Stimulated activated naive CD8-positive, alpha-beta T cell treated with anti-CD3 and anti-CD28 coated beads, Interleukin-15, amount 100 ng/mL, for 72 hours (primary cell): Measurements from ENCODE around the gene BRI3.
A peak's percentile ranks its signal among the peaks of the same experiment; 100 is the strongest.

ENCODE experiments used
- ATAC-seq: fragments of 150-1000 bp; cut with Tn5 transposase; 2 replicates; pipeline ENCODE4 v1.10.0; 2021; ENCODE audit warnings: mild to moderate bottlenecking, moderate library complexity
- DNase-seq, 2 donors: peaks; one replicate each; pipeline ENCODE4 v3.0.0; 2021 to 2022
- H3K27ac Mint-ChIP-seq, 2 donors: one replicate each; pipeline ENCODE4 v1.8.0; 2022; ENCODE audit warnings: mild to moderate bottlenecking in 2 of 2, mixed read lengths in 2 of 2, moderate library complexity in 2 of 2
- H3K27me3 Mint-ChIP-seq: one replicate; pipeline ENCODE4 v1.8.0; 2022; ENCODE audit warnings: mixed read lengths
- H3K4me1 Mint-ChIP-seq: one replicate; pipeline ENCODE4 v1.8.0; 2022; ENCODE audit warnings: mild to moderate bottlenecking, mixed read lengths
- H3K4me3 Mint-ChIP-seq, 2 donors: one replicate each; pipeline ENCODE4 v1.8.0; 2022; ENCODE audit warnings: mild to moderate bottlenecking in 2 of 2, mixed read lengths in 2 of 2, moderate library complexity in 1 of 2
- H3K9me3 Mint-ChIP-seq, 2 donors: one replicate each; pipeline ENCODE4 v1.8.0; 2022; ENCODE audit warnings: mixed read lengths in 2 of 2

The BRI3 gene

DNA sequence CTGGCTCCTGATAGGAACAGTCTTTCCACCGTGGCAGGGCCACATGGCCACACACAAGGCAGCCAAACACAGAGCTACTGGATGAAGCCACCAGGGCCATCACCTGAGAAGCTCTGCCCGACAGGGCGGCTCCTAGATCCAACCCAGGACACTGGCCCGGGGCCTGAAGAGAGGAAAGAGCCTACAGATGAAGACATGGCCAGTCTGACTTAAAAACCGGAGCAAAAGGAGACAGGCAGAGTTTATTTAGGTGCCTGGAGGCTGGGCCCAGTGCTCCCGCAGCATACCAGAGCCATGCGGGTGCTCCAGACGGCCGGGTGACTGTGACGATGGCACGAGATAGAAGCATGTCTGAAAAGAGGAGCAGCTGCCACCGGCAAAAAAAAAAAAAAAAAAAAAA lies 33.3 kb upstream of the BRI3 start:
- peak overlapping the region; percentile 94 to 96 for H3K27ac Mint-ChIP-seq
- ATAC-seq, result no peak
- H3K4me1 Mint-ChIP-seq, result peaks cover 48% of the 10 kb centered on the region

DNA sequence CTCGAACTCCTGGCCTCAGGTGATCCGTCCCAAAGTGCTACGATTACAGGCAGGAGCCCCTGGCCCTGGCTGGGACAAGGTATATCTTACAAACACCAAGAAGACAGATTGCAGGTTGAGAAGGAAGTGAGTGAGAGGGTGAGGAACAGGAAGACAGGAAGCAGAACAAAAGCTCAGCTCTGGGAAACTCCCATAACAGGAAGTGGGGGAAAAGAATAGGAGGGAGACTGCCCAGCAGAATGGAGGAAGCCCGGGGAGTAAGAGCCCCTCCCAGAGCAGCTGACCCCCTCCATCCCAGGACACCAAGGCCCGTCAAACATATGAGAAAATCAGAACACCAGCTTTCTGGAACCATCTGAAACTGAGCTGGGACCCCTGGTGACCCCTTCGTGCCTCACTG lies 32.4 kb upstream of the BRI3 start:
- H3K27me3 Mint-ChIP-seq, result no peaks in the 10 kb centered on the region
- DNase-seq, result no peak
- H3K27ac Mint-ChIP-seq, result peak overlapping the region; percentile 97 to 98
- H3K4me1 Mint-ChIP-seq, result peaks cover 55% of the 10 kb centered on the region
- peak overlapping the region; percentile 74 to 81 for H3K4me3 Mint-ChIP-seq
- no peak for ATAC-seq
- H3K9me3 Mint-ChIP-seq, result no peaks in the 10 kb centered on the region

More for the DNA sequence above, 33.3 kb upstream of the BRI3 start:
- peak overlapping the region; percentile 10 to 70 for H3K4me3 Mint-ChIP-seq
- no peaks in the 10 kb centered on the region for H3K9me3 Mint-ChIP-seq
- no peaks in the 10 kb centered on the region for H3K27me3 Mint-ChIP-seq
- no peak for DNase-seq

DNA sequence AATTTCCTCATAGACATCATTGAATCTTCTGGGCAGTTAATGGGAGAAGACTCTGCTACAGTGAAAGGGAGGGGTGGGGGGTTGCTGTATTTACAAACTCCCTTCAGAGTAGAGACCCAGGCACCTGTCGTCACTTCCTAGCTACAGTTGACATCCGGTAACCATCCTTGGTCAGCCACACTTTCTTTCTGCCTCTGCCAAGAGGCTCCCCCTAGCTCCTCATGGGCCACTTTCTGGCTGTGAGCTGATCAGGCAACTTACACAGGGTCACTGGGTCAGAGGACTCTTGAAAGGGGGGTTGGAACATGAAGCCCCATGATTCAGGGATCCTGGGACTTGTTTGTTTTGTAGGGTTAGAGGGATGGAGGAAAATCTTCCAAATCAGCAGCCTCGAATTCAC lies 30.7 kb upstream of the BRI3 start:
- Mint-ChIP-seq H3K4me1 (peaks cover 64% of the 10 kb centered on the region), H3K4me3 (peak overlapping the region; percentile 99 to 100)

DNA sequence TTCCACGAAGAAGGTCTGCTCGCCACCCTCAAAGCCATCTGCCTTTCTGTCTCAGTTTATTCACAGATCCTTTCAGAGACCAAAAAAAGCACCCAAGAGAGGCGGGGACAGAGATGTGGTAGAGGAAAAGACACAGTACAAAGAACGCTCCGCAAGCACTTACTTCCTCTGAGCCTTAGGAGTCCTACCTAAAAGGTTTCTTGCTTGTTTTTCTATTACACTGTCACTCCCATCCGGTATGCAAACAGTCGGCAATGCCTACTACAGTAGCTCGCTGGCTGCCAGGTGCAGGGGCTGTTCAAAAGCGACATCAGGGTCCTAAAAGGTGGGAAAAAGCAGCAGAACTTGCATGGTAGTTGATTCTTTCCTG lies 30.3 kb upstream of the BRI3 start:
- Mint-ChIP-seq H3K27me3 (no peaks in the 10 kb centered on the region), H3K4me1 (peaks cover 68% of the 10 kb centered on the region), H3K4me3 (peak overlapping the region; percentile 99 to 100), H3K27ac (peak overlapping the region; percentile 89 to 98), H3K9me3 (no peaks in the 10 kb centered on the region)
- peak; percentile 56 for ATAC-seq
- DNase-seq, result peak in 1 of 2 donors; percentile 39

More for the DNA sequence above, 30.7 kb upstream of the BRI3 start:
- peak; percentile 38 to 60 for DNase-seq
- Mint-ChIP-seq H3K27ac (peak overlapping the region; percentile 89 to 98), H3K9me3 (no peaks in the 10 kb centered on the region), H3K27me3 (no peaks in the 10 kb centered on the region)
- peak; percentile 58 for ATAC-seq

DNA sequence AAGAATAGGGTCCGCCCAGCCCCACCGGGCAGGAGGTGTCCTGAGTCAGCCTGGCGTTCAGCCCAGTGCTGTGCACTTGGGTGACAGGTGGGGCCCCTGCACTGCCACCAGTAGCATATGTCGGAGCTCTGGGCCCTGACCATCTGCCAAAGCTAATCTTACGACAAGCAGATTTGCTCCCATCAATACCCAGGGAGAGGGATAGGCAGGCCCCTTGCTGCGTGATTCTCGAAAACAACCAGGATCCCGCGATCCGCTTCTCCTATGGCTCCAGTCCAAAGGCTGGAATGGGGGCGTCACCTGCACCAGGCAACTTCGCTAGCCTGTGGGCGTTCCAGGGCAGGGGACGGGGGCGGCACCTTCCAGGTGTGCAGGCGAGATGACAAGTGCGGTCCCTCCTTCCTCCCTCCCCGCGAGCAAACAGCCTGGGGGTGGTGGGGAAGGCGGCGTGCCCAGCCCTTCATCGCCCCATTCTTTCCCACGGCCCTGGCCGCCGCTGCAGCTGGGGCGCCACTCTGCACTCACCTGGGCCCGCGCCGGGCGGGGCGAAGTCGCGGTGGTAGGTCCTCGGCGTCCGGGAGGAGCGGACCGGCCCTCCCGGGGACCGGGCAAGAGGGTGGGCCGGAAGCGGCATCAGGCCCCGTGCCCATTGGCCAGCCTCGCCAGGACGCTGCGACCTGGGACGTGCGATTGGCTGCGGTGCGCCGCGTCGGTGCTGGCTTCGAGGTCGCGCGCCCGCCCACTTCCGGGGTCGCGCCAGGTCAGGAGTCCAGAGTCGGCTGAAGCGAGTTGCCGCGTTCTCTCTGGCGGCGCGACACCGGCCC lies 29.7 kb upstream of the BRI3 start, which contains the start of gene TECPR1:
TECPR1 (minus strand) TSS at position 632 of the 824 bp plus-strand sequence. CDS start 6,086 bp downstream, outside the sequence.
- peak; percentile 93 for ATAC-seq
- no peaks in the 10 kb centered on the region for H3K27me3 Mint-ChIP-seq
- H3K27ac Mint-ChIP-seq, result peak within 1 kb of the TSS; percentile 89 to 98
- peaks cover 71% of the 10 kb centered on the region for H3K4me1 Mint-ChIP-seq
- H3K4me3 Mint-ChIP-seq, result peak within 1 kb of the TSS; percentile 99 to 100
- peak; percentile 87 to 90 for DNase-seq
- H3K9me3 Mint-ChIP-seq, result no peaks in the 10 kb centered on the region

DNA sequence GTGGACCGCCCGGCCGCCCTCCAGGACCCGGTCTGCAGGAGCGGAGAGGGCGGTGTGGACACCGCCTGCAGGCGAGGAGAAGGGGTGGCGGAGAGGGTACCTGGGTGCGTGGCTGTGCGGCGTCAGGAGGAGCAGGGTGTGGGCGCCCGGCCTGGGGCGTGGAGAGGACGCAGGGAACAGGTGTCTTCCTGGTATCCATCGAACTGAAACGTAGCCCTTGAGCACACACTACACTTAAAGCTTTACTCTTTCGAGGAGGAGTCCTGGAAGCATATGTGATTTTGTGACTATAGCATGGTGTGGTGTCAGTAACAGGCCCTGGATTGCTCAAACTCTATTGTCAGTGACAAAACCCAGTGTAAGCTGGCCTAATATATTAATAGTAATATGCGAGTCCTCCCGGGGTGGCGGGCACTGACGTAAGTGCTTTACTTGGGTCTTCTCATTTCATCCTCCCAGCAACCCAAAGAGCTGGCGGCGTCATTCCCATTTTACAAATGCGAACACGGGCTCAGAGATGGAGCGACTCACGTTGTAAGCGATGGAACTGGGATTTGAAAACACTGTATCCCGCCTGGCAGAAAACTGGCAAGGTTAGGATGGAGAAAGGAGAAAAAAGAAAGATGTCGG lies 28.9 kb upstream of the BRI3 start:
- H3K4me3 Mint-ChIP-seq, result peak overlapping the region; percentile 99 to 100
- H3K27ac Mint-ChIP-seq, result peak overlapping the region; percentile 89 to 97
- no peaks in the 10 kb centered on the region for H3K27me3 Mint-ChIP-seq
- peaks cover 68% of the 10 kb centered on the region for H3K4me1 Mint-ChIP-seq
- DNase-seq (no peak), ATAC-seq (peak; percentile 59)
- H3K9me3 Mint-ChIP-seq, result no peaks in the 10 kb centered on the region

DNA sequence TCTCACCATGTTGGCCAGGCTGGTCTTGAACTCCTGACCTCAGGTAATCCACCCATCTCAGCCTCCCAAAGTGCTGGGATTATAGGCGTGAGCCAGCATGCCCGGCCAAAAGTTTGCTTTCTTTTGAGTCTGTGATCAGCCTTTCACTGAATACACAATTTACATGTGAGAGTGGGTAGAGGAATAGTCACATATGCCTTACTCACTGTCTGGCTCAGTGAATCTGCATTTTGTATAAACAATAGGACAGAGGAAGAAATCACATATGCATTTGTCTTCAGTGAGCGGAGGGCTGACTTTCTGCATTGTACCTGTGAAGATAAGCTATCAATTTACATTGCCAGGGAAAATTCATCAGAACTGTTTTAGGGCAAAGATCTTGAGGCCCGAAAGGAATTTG lies 27.0 kb upstream of the BRI3 start:
- DNase-seq (no peak), ATAC-seq (no peak)
- Mint-ChIP-seq H3K27ac (peak overlapping the region; percentile 89 to 90), H3K4me3 (no peak overlapping the region), H3K27me3 (no peaks in the 10 kb centered on the region), H3K4me1 (peaks cover 51% of the 10 kb centered on the region), H3K9me3 (no peaks in the 10 kb centered on the region)

DNA sequence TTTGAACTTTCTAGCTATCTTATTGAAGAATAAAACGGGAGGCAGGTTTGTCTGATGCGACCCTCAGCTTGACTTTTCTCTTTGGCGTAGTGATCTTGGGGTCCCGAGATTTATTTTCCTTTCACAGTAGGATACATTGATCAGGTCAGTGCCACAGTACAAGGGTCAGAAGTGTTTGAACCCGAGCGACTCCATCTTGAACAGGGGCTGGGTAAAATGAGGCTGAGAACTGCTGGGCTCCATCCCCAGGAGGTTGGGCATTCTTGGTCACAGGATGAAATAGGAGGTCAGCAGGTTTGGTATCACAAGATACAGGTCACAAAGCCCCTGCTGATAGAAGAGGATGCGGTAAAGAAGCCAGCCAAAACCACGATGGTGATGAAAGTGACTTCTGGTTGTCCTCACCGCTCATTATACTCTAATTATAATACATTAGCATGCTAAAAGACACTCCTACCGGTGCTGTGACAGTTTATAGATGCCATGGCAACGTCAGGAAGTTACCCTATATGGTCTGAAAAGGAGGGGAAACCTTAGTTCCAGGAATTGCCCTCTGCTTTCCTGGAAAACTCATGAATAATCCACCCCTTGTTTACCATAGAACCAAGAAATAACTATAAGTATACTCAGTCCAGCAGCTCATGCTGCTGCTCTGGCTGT lies 26.4 kb upstream of the BRI3 start:
- peak; percentile 19 for ATAC-seq
- Mint-ChIP-seq H3K27ac (peak overlapping the region; percentile 89 to 90), H3K4me3 (peak overlapping the region in 1 of 2 donors; percentile 35), H3K27me3 (no peaks in the 10 kb centered on the region), H3K4me1 (peaks cover 45% of the 10 kb centered on the region), H3K9me3 (no peaks in the 10 kb centered on the region)
- DNase-seq, result peak; percentile 31 to 55

DNA sequence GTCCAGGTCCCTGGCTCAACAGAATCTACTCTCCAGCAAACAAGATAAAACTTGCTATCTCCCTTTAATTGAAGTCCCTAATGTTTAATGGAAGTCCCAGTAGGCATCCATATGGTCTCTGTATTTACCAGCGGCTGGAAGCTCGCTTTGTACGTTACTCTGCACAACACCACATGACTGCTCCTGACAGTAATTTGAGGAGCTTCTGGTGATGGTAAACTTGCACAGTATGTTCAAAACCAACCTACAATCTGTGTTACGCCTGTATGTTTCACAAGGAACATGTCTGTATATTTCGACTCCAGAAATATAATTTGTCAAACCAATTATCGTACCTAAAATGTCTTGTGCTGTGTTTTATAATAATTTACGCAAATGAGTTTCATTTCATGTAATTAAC lies 25.1 kb upstream of the BRI3 start:
- Mint-ChIP-seq H3K4me3 (no peak overlapping the region), H3K27ac (peak overlapping the region in 1 of 2 donors; percentile 19), H3K4me1 (peaks cover 35% of the 10 kb centered on the region), H3K9me3 (no peaks in the 10 kb centered on the region), H3K27me3 (no peaks in the 10 kb centered on the region)
- DNase-seq (no peak), ATAC-seq (no peak)

DNA sequence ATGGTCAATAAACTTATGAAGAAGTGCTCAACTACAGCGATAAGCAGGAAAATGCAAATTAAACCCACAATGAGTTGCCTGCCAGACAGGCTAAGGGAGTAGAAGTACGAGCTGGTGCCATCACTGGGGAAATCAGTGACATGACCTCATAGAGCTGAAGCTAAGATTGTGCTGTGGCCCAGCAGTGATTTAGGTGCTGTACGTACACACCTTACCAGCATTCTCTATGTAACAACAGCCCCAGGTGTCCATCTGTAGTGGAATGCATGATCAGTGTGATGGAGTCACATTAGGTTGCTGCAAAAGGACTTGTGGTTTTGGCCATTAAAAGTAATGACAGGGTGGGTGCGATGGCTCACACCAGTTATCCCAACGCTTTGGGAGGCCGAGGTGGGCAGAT lies 23.8 kb upstream of the BRI3 start:
- H3K27ac Mint-ChIP-seq, result no peak overlapping the region
- peaks cover 27% of the 10 kb centered on the region for H3K4me1 Mint-ChIP-seq
- H3K4me3 Mint-ChIP-seq, result no peak overlapping the region
- H3K27me3 Mint-ChIP-seq, result no peaks in the 10 kb centered on the region
- H3K9me3 Mint-ChIP-seq, result no peaks in the 10 kb centered on the region
- no peak for DNase-seq
- no peak for ATAC-seq

DNA sequence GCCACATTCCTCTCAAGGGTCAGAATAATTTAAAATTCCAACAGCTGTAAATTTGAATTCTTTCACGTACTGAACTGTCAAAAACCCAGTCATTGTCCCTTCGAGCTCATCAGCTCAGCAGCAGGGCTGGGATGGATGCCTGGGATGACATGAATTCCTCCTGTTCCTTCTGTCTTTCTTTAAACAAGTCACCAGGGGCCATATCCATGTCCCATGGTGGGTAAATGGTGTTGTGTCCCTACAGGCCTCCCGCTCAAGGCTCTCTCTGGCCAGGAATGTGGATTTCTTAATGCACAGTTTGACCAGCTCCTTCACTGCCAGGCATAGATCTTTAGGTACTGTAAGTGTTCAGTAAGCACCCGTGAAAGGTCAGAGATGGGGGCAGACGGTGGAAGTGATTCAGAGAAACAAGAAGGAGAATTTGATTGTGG lies 15.6 kb upstream of the BRI3 start:
- Mint-ChIP-seq H3K9me3 (no peaks in the 10 kb centered on the region), H3K27ac (peak overlapping the region in 1 of 2 donors; percentile 86), H3K4me1 (peaks cover 7% of the 10 kb centered on the region), H3K27me3 (no peaks in the 10 kb centered on the region), H3K4me3 (no peak overlapping the region)
- ATAC-seq (no peak), DNase-seq (no peak)

DNA sequence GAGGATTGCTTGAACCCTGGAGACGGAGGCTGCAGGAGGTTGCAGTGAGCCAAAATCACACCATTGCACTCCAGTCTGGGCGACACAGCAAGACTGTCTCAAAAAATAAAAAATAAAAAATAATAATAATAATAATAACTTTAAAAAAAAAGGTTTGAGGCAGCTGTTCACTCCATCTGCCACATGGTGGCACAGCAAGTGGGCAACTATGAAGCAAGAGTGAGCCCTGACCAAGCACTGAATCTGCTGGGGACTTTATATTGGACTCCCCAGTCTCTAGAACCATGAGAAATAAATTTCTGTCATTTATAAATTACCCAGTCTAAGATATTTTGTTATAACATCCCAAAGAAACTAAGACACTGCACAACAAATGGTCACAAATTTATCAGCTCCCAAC lies 14.6 kb upstream of the BRI3 start:
- no peak for ATAC-seq
- Mint-ChIP-seq H3K27me3 (no peaks in the 10 kb centered on the region), H3K4me3 (no peak overlapping the region), H3K9me3 (no peaks in the 10 kb centered on the region), H3K4me1 (peaks cover 7% of the 10 kb centered on the region), H3K27ac (no peak overlapping the region)
- no peak for DNase-seq

DNA sequence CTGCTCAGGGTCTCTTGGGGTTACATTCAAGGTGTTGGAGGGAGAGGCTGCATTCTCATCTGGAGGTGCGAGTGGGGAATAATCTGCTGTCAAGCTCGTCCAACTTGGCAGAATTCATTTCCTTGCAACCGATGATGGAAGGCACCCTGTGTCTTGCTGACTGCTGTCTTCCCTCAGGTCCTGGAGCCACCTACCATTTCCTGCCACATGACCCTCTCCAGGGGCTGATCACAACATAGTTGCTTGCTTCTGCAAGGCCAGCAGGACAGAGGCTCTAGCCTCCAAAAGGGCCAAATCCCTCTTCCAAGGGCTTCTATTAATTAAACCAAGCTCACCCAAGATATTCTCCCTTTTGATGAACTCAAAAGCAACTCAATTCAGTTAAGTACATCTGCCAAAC lies 14.2 kb upstream of the BRI3 start:
- Mint-ChIP-seq H3K9me3 (no peaks in the 10 kb centered on the region), H3K27me3 (no peaks in the 10 kb centered on the region), H3K4me3 (no peak overlapping the region), H3K4me1 (peaks cover 7% of the 10 kb centered on the region), H3K27ac (no peak overlapping the region)
- no peak for ATAC-seq
- DNase-seq, result no peak

DNA sequence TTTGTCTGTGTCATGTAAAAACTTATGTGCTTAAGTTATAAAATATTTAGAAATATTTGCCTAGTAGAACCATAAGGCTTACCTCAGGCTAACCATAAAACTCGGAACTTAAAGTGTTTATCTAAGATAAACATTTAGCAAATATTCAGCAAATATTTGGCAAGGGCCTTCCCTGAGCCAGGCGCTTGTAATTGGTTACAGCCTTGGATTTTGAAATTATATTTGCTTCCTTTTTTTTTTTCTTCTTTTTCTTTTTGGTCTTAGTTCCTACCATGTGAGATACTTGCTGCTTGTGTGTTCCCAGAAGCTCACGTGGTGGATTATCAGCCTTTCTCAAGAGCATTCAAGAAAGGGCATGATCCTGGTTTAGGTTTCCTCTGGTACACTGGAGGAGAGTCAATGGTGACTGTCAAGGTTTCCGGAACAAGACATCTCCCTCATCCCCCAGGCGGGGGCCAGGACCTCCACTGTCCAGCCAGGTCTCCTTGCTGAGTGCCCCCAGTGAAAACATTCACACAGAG lies 5.2 kb upstream of the BRI3 start:
- no peaks in the 10 kb centered on the region for H3K4me1 Mint-ChIP-seq
- H3K27me3 Mint-ChIP-seq, result no peaks in the 10 kb centered on the region
- ATAC-seq (no peak), DNase-seq (no peak)
- no peaks in the 10 kb centered on the region for H3K9me3 Mint-ChIP-seq
- no peak overlapping the region for H3K4me3 Mint-ChIP-seq
- H3K27ac Mint-ChIP-seq, result no peak overlapping the region

DNA sequence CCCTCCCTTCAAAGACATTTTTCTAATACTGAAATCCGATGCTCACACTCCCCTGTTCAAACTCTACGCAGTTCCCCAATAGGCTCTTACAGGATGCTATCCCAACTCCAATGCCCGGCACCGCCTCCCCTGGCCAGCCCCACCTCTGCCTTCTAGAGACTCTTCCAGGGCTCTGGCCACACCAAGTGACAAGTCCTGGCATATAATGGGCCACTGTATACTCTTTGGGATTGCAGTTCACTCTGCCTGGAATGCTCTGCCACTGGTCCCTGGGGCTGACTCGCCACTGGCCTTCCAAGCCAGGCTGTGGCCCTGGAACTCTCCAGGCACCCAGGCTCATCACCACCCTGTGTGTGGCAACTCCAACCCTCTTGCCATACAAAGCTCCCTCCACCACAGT lies 3.1 kb upstream of the BRI3 start:
- no peak for ATAC-seq
- Mint-ChIP-seq H3K27ac (no peak overlapping the region), H3K27me3 (no peaks in the 10 kb centered on the region), H3K4me1 (peaks cover 14% of the 10 kb centered on the region), H3K4me3 (no peak overlapping the region), H3K9me3 (no peaks in the 10 kb centered on the region)
- DNase-seq, result no peak
